H1 (cell line): ENCODE measurements around the gene C2CD4A. TPM values are rescaled to one million over a fixed set of nuclear protein-coding genes. Genes with fewer than 3 reads are reported as not detected.

Experiments
- CTCF ChIA-PET: fragments of 300-600 bp; sonication (Branson Sonifier 250); formaldehyde crosslinking; loops from one replicate; lab custom pipeline; 2021; ENCODE audit not compliant: partially characterized antibody; lab: Charles Lee
- POLR2A ChIA-PET: fragments of 300-600 bp; sonication (Branson Sonifier 250); formaldehyde crosslinking; loops from one replicate; lab custom pipeline; 2021; ENCODE audit warnings: inconsistent platforms; ENCODE audit not compliant: partially characterized antibody; lab: Charles Lee
- DNase-seq, 2 experiments: peaks; one replicate each; pipeline versions ENCODE4 v3.0.0 to v3.0.0-alpha.2; 2010 to 2022; ENCODE audit warnings: low spot score in 2 of 2, low read depth in 1 of 2, mixed read lengths in 1 of 2
- FAIRE-seq: peaks from 2 replicates; lab custom pipeline; 2011; peaks lifted over from hg19 to GRCh38; lab: Jason Lieb, UNC
- H2AFZ ChIP-seq: 2 replicates; pipeline ENCODE4 v1.8.1; 2012; ENCODE audit warnings: low read length, inconsistent platforms
- H2AK5ac ChIP-seq: 2 replicates; pipeline ENCODE4 v1.6.1; 2013; ENCODE audit warnings: low read depth, low read length
- H2BK120ac ChIP-seq: replicated peaks from 2 replicates; pipeline ENCODE3; 2013; ENCODE audit warnings: low read depth, low read length, inconsistent platforms
- H2BK12ac ChIP-seq: 2 replicates; pipeline ENCODE4 v1.6.1; 2013; ENCODE audit warnings: low read depth, low read length
- H2BK15ac ChIP-seq: 2 replicates; pipeline ENCODE4 v1.6.1; 2013; ENCODE audit warnings: low read length
- H2BK20ac ChIP-seq: 2 replicates; pipeline ENCODE4 v1.6.1; 2013; ENCODE audit warnings: low read length
- H2BK5ac ChIP-seq: 2 replicates; pipeline ENCODE4 v1.6.1; 2013; ENCODE audit warnings: low read depth, low read length
- H3K14ac ChIP-seq: 2 replicates; pipeline ENCODE4 v1.6.1; 2013; ENCODE audit warnings: inconsistent platforms; ENCODE audit not compliant: insufficient read length
- H3K18ac ChIP-seq: 2 replicates; pipeline ENCODE4 v1.6.1; 2013; ENCODE audit warnings: low read length; ENCODE audit errors: extremely low read depth
- H3K23ac ChIP-seq: 2 replicates; pipeline ENCODE4 v1.6.1; 2013; ENCODE audit warnings: inconsistent platforms; ENCODE audit not compliant: insufficient read length
- H3K23me2 ChIP-seq: 2 replicates; pipeline ENCODE4 v1.6.1; 2013; ENCODE audit warnings: low read depth, low read length
- H3K27ac ChIP-seq: 2 replicates; pipeline ENCODE4 v1.6.1; 2011; ENCODE audit warnings: low read depth, low read length, inconsistent platforms
- H3K27me3 ChIP-seq, 4 experiments: replicated peaks in 1 of 4; 1 replicate in 1 of 4; 2 replicates in 3 of 4; pipeline versions ENCODE4 v1.6.1 to v1.8.1; 2011 to 2013; ENCODE audit warnings: low read length in 3 of 4, mild to moderate bottlenecking in 3 of 4, inconsistent platforms in 2 of 4, mixed read lengths in 2 of 4, moderate library complexity in 1 of 4; ENCODE audit not compliant: control insufficient read depth in 3 of 4, insufficient read depth in 3 of 4; ENCODE audit errors: extremely low read depth in 1 of 4
- H3K36me3 ChIP-seq, 4 experiments: 2 replicates each; pipeline versions ENCODE4 v1.6.1 to v1.8.1; 2011 to 2013; ENCODE audit warnings: mild to moderate bottlenecking in 4 of 4, low read length in 3 of 4, moderate library complexity in 2 of 4, control low read depth in 1 of 4, inconsistent platforms in 1 of 4; ENCODE audit not compliant: insufficient read depth in 4 of 4, control insufficient read depth in 2 of 4
- H3K4ac ChIP-seq: replicated peaks from 2 replicates; pipeline ENCODE3; 2013; ENCODE audit warnings: low read length, low read depth, mixed read lengths, inconsistent platforms; ENCODE audit not compliant: insufficient read length
- H3K4me1 ChIP-seq, 4 experiments: replicated peaks in 1 of 4; 1 replicate in 1 of 4; 2 replicates in 3 of 4; pipeline versions ENCODE4 v1.6.1 to v1.8.1; 2011 to 2013; ENCODE audit warnings: low read length in 3 of 4, inconsistent platforms in 2 of 4, mixed read lengths in 1 of 4; ENCODE audit not compliant: insufficient read depth in 4 of 4, control insufficient read depth in 3 of 4
- H3K4me2 ChIP-seq, 2 experiments: 2 replicates each; pipeline versions ENCODE4 v1.6.1 to v1.8.1; 2011 to 2013; ENCODE audit warnings: low read depth in 2 of 2, low read length in 2 of 2, control low read depth in 1 of 2, inconsistent platforms in 1 of 2, mild to moderate bottlenecking in 1 of 2; ENCODE audit not compliant: insufficient read depth in 1 of 2
- H3K4me3 ChIP-seq, 4 experiments: fragments of 200-600, 300-600 bp in 1 of 4; sonication (generic), shearing (Covaris generic), sonication (Bioruptor Twin) in 1 of 4; 2 replicates each; pipeline versions ENCODE4 v1.5.1 to v1.8.1; 2011 to 2016; ENCODE audit warnings: low read length in 4 of 4, low read depth in 3 of 4, control low read depth in 2 of 4, inconsistent platforms in 2 of 4, mild to moderate bottlenecking in 2 of 4, mixed read lengths in 1 of 4, moderate library complexity in 1 of 4; ENCODE audit not compliant: insufficient read depth in 2 of 4; ENCODE audit errors: extremely low read depth in 1 of 4
- H3K56ac ChIP-seq: replicated peaks from 2 replicates; pipeline ENCODE3; 2013; ENCODE audit warnings: low read depth, mild to moderate bottlenecking, mixed read lengths, low read length, inconsistent platforms; ENCODE audit not compliant: insufficient read length
- H3K79me1 ChIP-seq: 2 replicates; pipeline ENCODE4 v1.6.1; 2013; ENCODE audit warnings: low read depth, low read length, control low read depth
- H3K79me2 ChIP-seq, 2 experiments: 2 replicates each; pipeline versions ENCODE4 v1.6.1 to v1.8.1; 2012 to 2013; ENCODE audit warnings: low read length in 2 of 2, mild to moderate bottlenecking in 2 of 2, inconsistent platforms in 1 of 2; ENCODE audit not compliant: insufficient read depth in 2 of 2, control insufficient read depth in 1 of 2
- H3K9ac ChIP-seq, 4 experiments: replicated peaks in 1 of 4; 1 replicate in 1 of 4; 2 replicates in 3 of 4; pipeline versions ENCODE4 v1.6.1 to v1.8.1; 2011 to 2013; ENCODE audit warnings: low read depth in 3 of 4, low read length in 3 of 4, control low read depth in 2 of 4, mild to moderate bottlenecking in 2 of 4, moderate library complexity in 2 of 4, inconsistent platforms in 1 of 4; ENCODE audit errors: extremely low read depth in 1 of 4
- H3K9me3 ChIP-seq, 2 experiments: 2 replicates each; pipeline versions ENCODE4 v1.6.1 to v1.8.1; 2012 to 2013; ENCODE audit warnings: mild to moderate bottlenecking in 2 of 2, moderate library complexity in 2 of 2, control low read depth in 1 of 2, inconsistent platforms in 1 of 2, low read depth in 1 of 2, low read length in 1 of 2, mixed read lengths in 1 of 2; ENCODE audit not compliant: insufficient read depth in 2 of 2
- H4K20me1 ChIP-seq, 2 experiments: replicated peaks in 1 of 2; 2 replicates each; pipeline versions ENCODE3 to v1.8.1; 2011 to 2013; ENCODE audit warnings: inconsistent platforms in 2 of 2, low read length in 2 of 2, mild to moderate bottlenecking in 1 of 2; ENCODE audit not compliant: insufficient read depth in 2 of 2, control insufficient read depth in 1 of 2
- H4K5ac ChIP-seq: 2 replicates; pipeline ENCODE4 v1.6.1; 2013; ENCODE audit warnings: low read length, low read depth, mixed read lengths, inconsistent platforms; ENCODE audit not compliant: insufficient read length
- H4K8ac ChIP-seq: 2 replicates; pipeline ENCODE4 v1.8.0; 2013; ENCODE audit warnings: mild to moderate bottlenecking, moderate library complexity, low read length, inconsistent platforms; ENCODE audit not compliant: insufficient read depth; ENCODE audit errors: extremely low read depth
- H4K91ac ChIP-seq: replicated peaks from 2 replicates; pipeline ENCODE3; 2013; ENCODE audit warnings: low read length, mixed read lengths, inconsistent platforms; ENCODE audit not compliant: insufficient read length
- CHD1 ChIP-seq: IDR thresholded peaks from 2 replicates; pipeline ENCODE4 v1.6.1; 2012; ENCODE audit warnings: low read depth, low read length, improper control_type of control experiment
- GABPA ChIP-seq: IDR thresholded peaks from 2 replicates; pipeline ENCODE4 v1.6.1; 2011; ENCODE audit warnings: mild to moderate bottlenecking, low read length, moderate library complexity, borderline replicate concordance; ENCODE audit not compliant: insufficient read depth
- HDAC2 ChIP-seq, 2 experiments: fragments of 300-600 bp in 1 of 2; sonication (generic) in 1 of 2; IDR thresholded peaks; 2 replicates each; pipeline ENCODE4 v1.6.1; 2011 to 2012; ENCODE audit warnings: low read depth in 2 of 2, low read length in 2 of 2, mild to moderate bottlenecking in 2 of 2, moderate library complexity in 2 of 2, borderline replicate concordance in 1 of 2, inconsistent platforms in 1 of 2
- JUN ChIP-seq: IDR thresholded peaks from 2 replicates; pipeline ENCODE4 v1.6.1; 2011; ENCODE audit warnings: low read depth, mild to moderate bottlenecking, improper control_type of control experiment, low read length
- MAFK ChIP-seq: IDR thresholded peaks from 2 replicates; pipeline ENCODE4 v1.6.1; 2012; ENCODE audit warnings: low read depth, mild to moderate bottlenecking, improper control_type of control experiment, low read length
- NANOG ChIP-seq: IDR thresholded peaks from 2 replicates; pipeline ENCODE4 v1.6.1; 2011; ENCODE audit warnings: low read length, low read depth, mild to moderate bottlenecking, inconsistent platforms; ENCODE audit not compliant: insufficient read depth, poor library complexity, severe bottlenecking
- RXRA ChIP-seq: IDR thresholded peaks from 2 replicates; pipeline ENCODE4 v1.6.1; 2011; ENCODE audit warnings: low read depth, mild to moderate bottlenecking, low read length, moderate library complexity; ENCODE audit not compliant: insufficient read depth
- SIX5 ChIP-seq: IDR thresholded peaks from 2 replicates; pipeline ENCODE4 v1.6.1; 2011; ENCODE audit warnings: mild to moderate bottlenecking, low read depth, low read length
- SP1 ChIP-seq: IDR thresholded peaks from 2 replicates; pipeline ENCODE4 v1.6.1; 2011; ENCODE audit warnings: low read depth, low read length
- SP2 ChIP-seq: IDR thresholded peaks from 2 replicates; pipeline ENCODE4 v1.6.1; 2012; ENCODE audit warnings: mild to moderate bottlenecking, low read length, inconsistent platforms
- TEAD4 ChIP-seq: IDR thresholded peaks from 2 replicates; pipeline ENCODE4 v1.6.1; 2012; ENCODE audit warnings: low read depth, low read length, inconsistent platforms, mixed read lengths
- WGBS, 2 experiments: shearing (Covaris generic) in 1 of 2; methylation state at CpG; one replicate each; pipeline versions ENCODE4 v1.1.6 to v1.1.7; 2013 to 2015; ENCODE audit warnings: low lambda C conversion rate in 2 of 2, mixed read lengths in 2 of 2, inconsistent platforms in 1 of 2, low coverage in 1 of 2, missing lambda C conversion rate in 1 of 2; ENCODE audit not compliant: insufficient replicate concordance in 2 of 2, insufficient coverage in 1 of 2, insufficient read length in 1 of 2; ENCODE audit errors: extremely low coverage in 1 of 2, missing lambda C conversion rate in 1 of 2; 5-methylcytosine and 5-hydroxymethylcytosine counted together
- polyA plus RNA-seq, 7 experiments: library from polyadenylated mRNA; depleted of rRNA in 3 of 7; stranded (reverse) in 5 of 7; unstranded in 2 of 7; fragments of >200 nt in 5 of 7; fragments of 200-250 nt in 2 of 7; gene quantifications; 1 replicate in 5 of 7; 2 replicates in 1 of 7; 4 replicates in 1 of 7; pipeline versions ENCODE4 v1.2.1 to v1.2.3, GENCODE V29; 2011 to 2013; ENCODE audit warnings: missing spikeins in 2 of 7, mixed read lengths in 2 of 7
- total RNA-seq: library from RNA; stranded (reverse); fragmentation: NEBNext Ultra II Directional; extraction: Animal tissue kit (Norgen Biotek cat#: 25700); gene quantifications from 2 replicates; pipeline ENCODE4 v1.2.1, GENCODE V29; 2021

C2CD4A gene
- total and polyA plus RNA-seq, 2 of the 8 experiments (the other 6 are each of a cell fraction or from before 2014, with no cell fraction given) = not detected

DNA sequence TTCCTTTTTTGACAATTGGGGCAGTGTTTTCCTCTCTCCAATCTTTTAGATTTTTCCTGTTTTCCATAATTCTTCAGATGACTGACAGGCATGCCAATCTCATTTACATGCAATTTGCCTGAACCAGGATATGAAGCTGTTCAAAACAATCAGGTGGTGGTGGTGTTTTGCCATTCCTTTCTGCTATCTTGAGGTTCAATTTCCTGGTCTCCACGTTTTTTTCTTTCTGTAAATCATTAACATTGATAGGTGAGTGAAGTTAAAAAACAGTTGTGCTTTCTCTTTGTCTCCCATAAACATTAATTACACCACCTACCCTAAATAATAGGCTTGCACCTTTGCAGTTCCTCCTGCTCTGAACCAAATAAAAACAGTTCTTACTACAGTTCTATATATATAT, 49.1 kb downstream of the C2CD4A start:
- Histone ChIP-seq H2BK120ac (no peak overlapping the region), H4K91ac (no peak overlapping the region), H2BK12ac (no peak overlapping the region), H3K23me2 (no peaks in the 10 kb centered on the region), H2AFZ (no peak overlapping the region), H2BK5ac (no peak overlapping the region), H3K27ac (no peak overlapping the region), H3K18ac (no peak overlapping the region), H4K5ac (no peak overlapping the region), H4K8ac (no peak overlapping the region), H3K4me2 (no peak overlapping the region), H3K4me1 (peaks cover 0 to 3% (median 0%) of the 10 kb centered on the region in 4 experiments; a peak in 1 of 7 replicates), H3K79me2 (no peaks in the 10 kb centered on the region), H3K56ac (no peak overlapping the region), H3K4me3 (no peak overlapping the region), H2BK20ac (no peak overlapping the region), H2AK5ac (no peak overlapping the region), H4K20me1 (no peaks in the 10 kb centered on the region), H3K23ac (no peak overlapping the region), H3K36me3 (no peaks in the 10 kb centered on the region), H3K4ac (no peak overlapping the region), H3K9ac (no peak overlapping the region), H3K27me3 (no peaks in the 10 kb centered on the region), H3K9me3 (no peaks in the 10 kb centered on the region), H3K79me1 (no peaks in the 10 kb centered on the region), H2BK15ac (no peak overlapping the region), H3K14ac (no peak overlapping the region)
- WGBS, 2 experiments = 90% methylated on average over 1 of the region's 1 CpG; no CpG with 5 or more reads in 1 of the 2 experiments
- DNase-seq = no peak
- TF ChIP-seq MAFK (no peak), HDAC2 (IDR thresholded peaks at IDR 0.05; ENCODE audit: borderline replicate concordance in 1 of 2, low read depth in 2 of 2, low read length in 2 of 2) (no peak), RXRA (no peak), JUN (no peak), CHD1 (no peak), TEAD4 (no peak), NANOG (no peak), SIX5 (no peak), SP2 (no peak), GABPA (no peak), SP1 (no peak)
- CTCF ChIA-PET = no interaction called here
- POLR2A ChIA-PET = no interaction called here
- FAIRE-seq = no peak
